CD14-positive monocyte (primary cell): Measurements from ENCODE around the gene ARID1B. TPM values are rescaled to one million over a fixed set of nuclear protein-coding genes. Genes with fewer than 3 reads are reported as not detected.

Experiments used
- DNase-seq, 3 donors: peaks; one replicate each; pipeline ENCODE4 v3.0.0-alpha.2; 2011 to 2022
- H2AFZ ChIP-seq: 2 replicates; pipeline ENCODE4 v1.6.0; 2012; ENCODE audit warnings: mild to moderate bottlenecking, low read depth, low read length, inconsistent platforms; ENCODE audit not compliant: insufficient read depth, poor library complexity, severe bottlenecking
- H3K27ac ChIP-seq, 2 donors: 1 replicate in 1 of 2; 2 replicates in 1 of 2; pipeline ENCODE4 v1.5.1; 2012 to 2013; ENCODE audit warnings: low read length in 2 of 2, control low read depth in 1 of 2, inconsistent platforms in 1 of 2, low read depth in 1 of 2, mild to moderate bottlenecking in 1 of 2
- H3K27me3 ChIP-seq, 2 donors: one replicate each; pipeline versions ENCODE4 v1.6.0 to v1.6.1; 2011 to 2013; ENCODE audit warnings: low read length in 2 of 2; ENCODE audit not compliant: control insufficient read depth in 2 of 2, insufficient read depth in 2 of 2
- H3K36me3 ChIP-seq, 2 donors: replicated peaks in 1 of 2; 1 replicate in 1 of 2; 2 replicates in 1 of 2; pipeline versions ENCODE4 v1.5.1 to v1.6.1; 2012 to 2013; ENCODE audit warnings: low read length in 2 of 2, control low read depth in 1 of 2, inconsistent platforms in 1 of 2, mild to moderate bottlenecking in 1 of 2; ENCODE audit not compliant: insufficient read depth in 2 of 2, control insufficient read depth in 1 of 2
- H3K4me1 ChIP-seq, 2 donors: 1 replicate in 1 of 2; 2 replicates in 1 of 2; pipeline versions ENCODE4 v1.5.1 to v1.6.1; 2012 to 2013; ENCODE audit warnings: low read length in 2 of 2, control low read depth in 1 of 2, inconsistent platforms in 1 of 2, mild to moderate bottlenecking in 1 of 2, moderate library complexity in 1 of 2; ENCODE audit not compliant: insufficient read depth in 2 of 2, control insufficient read depth in 1 of 2
- H3K4me2 ChIP-seq: replicated peaks from 2 replicates; pipeline ENCODE3; 2012; ENCODE audit warnings: low read length, moderate library complexity, mild to moderate bottlenecking; ENCODE audit not compliant: poor library complexity, severe bottlenecking; ENCODE audit errors: extremely low read depth
- H3K4me3 ChIP-seq, 3 experiments: fragments of 200-600 bp in 1 of 3; sonication (generic) in 1 of 3; replicated peaks in 1 of 3; 1 replicate in 2 of 3; 2 replicates in 1 of 3; pipeline ENCODE4 v1.5.1; 2011 to 2013; ENCODE audit warnings: low read length in 3 of 3, mild to moderate bottlenecking in 3 of 3, control low read depth in 2 of 3, low read depth in 2 of 3, inconsistent platforms in 1 of 3, moderate library complexity in 1 of 3
- H3K79me2 ChIP-seq: 2 replicates; pipeline ENCODE4 v1.6.0; 2012; ENCODE audit warnings: mild to moderate bottlenecking, control low read depth, inconsistent platforms, low read length, moderate library complexity; ENCODE audit not compliant: insufficient read depth
- H3K9ac ChIP-seq: 2 replicates; pipeline ENCODE4 v1.6.0; 2017; ENCODE audit warnings: low read length, mild to moderate bottlenecking; ENCODE audit not compliant: insufficient read depth, poor library complexity, severe bottlenecking
- H3K9me3 ChIP-seq, 2 donors: replicated peaks in 1 of 2; 1 replicate in 1 of 2; 2 replicates in 1 of 2; pipeline versions ENCODE4 v1.5.1 to v1.6.1; 2012 to 2013; ENCODE audit warnings: low read length in 2 of 2, control low read depth in 1 of 2; ENCODE audit not compliant: control insufficient read depth in 1 of 2, insufficient read depth in 1 of 2
- H4K20me1 ChIP-seq: 2 replicates; pipeline ENCODE4 v1.6.0; 2012; ENCODE audit warnings: mild to moderate bottlenecking, low read length, control low read depth, moderate library complexity; ENCODE audit not compliant: insufficient read depth
- H3K27ac Mint-ChIP-seq, 7 donors: one replicate each; pipeline ENCODE4 v1.8.0; 2020; ENCODE audit warnings: mild to moderate bottlenecking in 7 of 7, mixed read lengths in 7 of 7, moderate library complexity in 6 of 7, inconsistent platforms in 2 of 7
- H3K27me3 Mint-ChIP-seq, 3 donors: one replicate each; pipeline ENCODE4 v1.8.0; 2021 to 2022; ENCODE audit warnings: low read depth in 3 of 3, mild to moderate bottlenecking in 3 of 3, mixed read lengths in 3 of 3, moderate library complexity in 3 of 3, inconsistent platforms in 1 of 3
- H3K36me3 Mint-ChIP-seq, 2 donors: one replicate each; pipeline ENCODE4 v1.8.0; 2020; ENCODE audit warnings: mixed read lengths in 2 of 2, inconsistent platforms in 1 of 2, mild to moderate bottlenecking in 1 of 2
- H3K4me1 Mint-ChIP-seq: one replicate; pipeline ENCODE4 v1.8.0; 2020; ENCODE audit warnings: mild to moderate bottlenecking, mixed read lengths
- H3K4me3 Mint-ChIP-seq, 2 donors: one replicate each; pipeline ENCODE4 v1.8.0; 2020; ENCODE audit warnings: mild to moderate bottlenecking in 2 of 2, mixed read lengths in 2 of 2, moderate library complexity in 1 of 2
- H3K9me3 Mint-ChIP-seq, 7 donors: one replicate each; pipeline ENCODE4 v1.8.0; 2020 to 2022; ENCODE audit warnings: mixed read lengths in 7 of 7, mild to moderate bottlenecking in 6 of 7, moderate library complexity in 6 of 7, inconsistent platforms in 2 of 7
- WGBS: methylation state at CpG from one replicate; pipeline ENCODE4 v1.1.5; 2013; ENCODE audit warnings: missing lambda C conversion rate; ENCODE audit not compliant: insufficient coverage; 5-methylcytosine and 5-hydroxymethylcytosine counted together
- intact Hi-C, 2 donors: fragments of 100-400 bp; cut with micrococcal nuclease; formaldehyde crosslinking; loops; one replicate each; pipeline versions ENCODE4 v1.15.0 to v1.15.1; 2023
- polyA plus RNA-seq, 3 donors: library from polyadenylated mRNA; depleted of rRNA in 1 of 3; unstranded in 2 of 3; stranded (reverse) in 1 of 3; fragments of 300-500 nt in 2 of 3; fragments of >200 nt in 1 of 3; fragmentation: Illumina TruSeq in 2 of 3; gene quantifications; 1 replicate in 2 of 3; 2 replicates in 1 of 3; pipeline ENCODE4 v1.2.3, GENCODE V29; 2012 to 2021
- TF ChIP-seq, protein P1 (sequence below): fragments of 200-600 bp; IDR thresholded peaks from one replicate; pipeline ENCODE4 v1.8.0; 2022; ENCODE audit warnings: antibody characterized with exemption, mild to moderate bottlenecking

Gene ARID1B
- polyA plus RNA-seq, 3 donors: 3.2 to 22.1 (median 3.8) TPM

DNA sequence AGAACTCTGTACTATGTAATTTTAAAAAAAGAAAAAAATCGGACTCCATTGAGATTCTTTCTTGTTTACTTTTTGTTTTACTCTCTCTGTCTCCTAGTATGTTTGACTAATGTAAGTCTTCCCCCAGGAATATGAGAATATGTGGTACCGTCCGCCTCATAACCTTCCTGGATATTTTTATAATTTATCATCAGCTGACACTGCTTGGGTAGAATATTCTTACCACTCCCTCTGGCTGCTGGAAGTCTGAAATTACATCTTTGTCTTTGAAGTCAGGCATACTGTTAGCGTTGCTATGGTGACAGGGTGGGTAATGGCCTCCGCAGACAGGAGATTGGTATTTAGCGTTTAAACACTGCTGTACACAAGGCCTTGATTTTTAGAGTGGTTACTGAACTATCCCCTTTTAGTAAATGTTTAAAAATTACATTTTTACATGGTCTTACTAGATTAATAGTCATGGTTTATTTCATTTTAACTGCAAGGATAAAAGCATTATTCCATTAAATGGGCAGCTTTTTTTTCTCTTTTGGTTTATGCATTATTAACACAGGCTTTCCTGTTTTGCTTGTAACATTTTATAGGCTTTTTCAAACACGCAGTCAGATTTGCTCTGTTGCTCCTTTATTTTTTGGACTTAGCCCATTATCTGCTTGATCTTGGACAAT, 176.4 kb downstream of the ARID1B start:
- H3K4me3 ChIP-seq: no peak overlapping the region
- H3K9me3 Mint-ChIP-seq: peaks cover 0 to 3% (median 0%) of the 10 kb centered on the region in 7 donors
- intact Hi-C loops: no loop called here
- no peaks in the 10 kb centered on the region for H3K27me3 ChIP-seq
- H3K9ac ChIP-seq: no peak overlapping the region
- no peaks in the 10 kb centered on the region for H3K9me3 ChIP-seq
- H3K4me1 Mint-ChIP-seq: peaks cover 29% of the 10 kb centered on the region
- H3K27ac ChIP-seq: no peak overlapping the region
- H3K4me3 Mint-ChIP-seq: no peak overlapping the region
- DNase-seq: no peak
- H3K4me2 ChIP-seq: no peak overlapping the region
- H3K27me3 Mint-ChIP-seq: no peaks in the 10 kb centered on the region
- H3K79me2 ChIP-seq: peaks cover 91% of the 10 kb centered on the region
- H4K20me1 ChIP-seq: peaks cover 90% of the 10 kb centered on the region
- peak overlapping the region in 1 of 7 donors; percentile 3 for H3K27ac Mint-ChIP-seq
- H3K36me3 ChIP-seq: no peaks in the 10 kb centered on the region
- H3K4me1 ChIP-seq: no peaks in the 10 kb centered on the region
- no peak overlapping the region for H2AFZ ChIP-seq
- 100% methylated on average over 1 of the region's 7 CpGs for WGBS
- TF ChIP-seq, protein P1, sequence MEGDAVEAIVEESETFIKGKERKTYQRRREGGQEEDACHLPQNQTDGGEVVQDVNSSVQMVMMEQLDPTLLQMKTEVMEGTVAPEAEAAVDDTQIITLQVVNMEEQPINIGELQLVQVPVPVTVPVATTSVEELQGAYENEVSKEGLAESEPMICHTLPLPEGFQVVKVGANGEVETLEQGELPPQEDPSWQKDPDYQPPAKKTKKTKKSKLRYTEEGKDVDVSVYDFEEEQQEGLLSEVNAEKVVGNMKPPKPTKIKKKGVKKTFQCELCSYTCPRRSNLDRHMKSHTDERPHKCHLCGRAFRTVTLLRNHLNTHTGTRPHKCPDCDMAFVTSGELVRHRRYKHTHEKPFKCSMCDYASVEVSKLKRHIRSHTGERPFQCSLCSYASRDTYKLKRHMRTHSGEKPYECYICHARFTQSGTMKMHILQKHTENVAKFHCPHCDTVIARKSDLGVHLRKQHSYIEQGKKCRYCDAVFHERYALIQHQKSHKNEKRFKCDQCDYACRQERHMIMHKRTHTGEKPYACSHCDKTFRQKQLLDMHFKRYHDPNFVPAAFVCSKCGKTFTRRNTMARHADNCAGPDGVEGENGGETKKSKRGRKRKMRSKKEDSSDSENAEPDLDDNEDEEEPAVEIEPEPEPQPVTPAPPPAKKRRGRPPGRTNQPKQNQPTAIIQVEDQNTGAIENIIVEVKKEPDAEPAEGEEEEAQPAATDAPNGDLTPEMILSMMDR: no peak
- H3K36me3 Mint-ChIP-seq: no peaks in the 10 kb centered on the region

DNA sequence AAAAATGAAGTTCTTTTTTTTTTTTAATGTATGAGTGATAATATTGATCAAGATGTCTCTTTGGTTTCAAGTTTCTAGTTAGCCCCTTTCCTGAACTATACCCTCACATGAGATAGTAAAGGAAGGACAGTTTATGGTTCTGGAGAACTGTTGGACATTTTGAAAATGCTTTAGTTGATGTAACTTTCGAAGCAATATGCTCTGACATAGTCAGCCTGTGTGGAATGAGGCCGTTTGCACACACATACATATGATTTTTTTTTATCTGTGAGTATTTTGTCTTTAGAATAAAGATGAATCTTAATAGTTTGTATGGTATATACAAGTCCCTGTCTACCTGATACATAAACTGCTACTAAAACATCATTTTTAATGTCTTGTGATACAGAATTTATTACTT, 177.0 kb downstream of the ARID1B start:
- peaks cover 91% of the 10 kb centered on the region for H3K79me2 ChIP-seq
- WGBS: no CpG with 5 or more reads among the region's 2 CpGs
- peaks cover 90% of the 10 kb centered on the region for H4K20me1 ChIP-seq
- Mint-ChIP-seq H3K9me3 (peaks cover 0 to 3% (median 0%) of the 10 kb centered on the region in 7 donors), H3K27me3 (no peaks in the 10 kb centered on the region), H3K4me3 (no peak overlapping the region), H3K36me3 (no peaks in the 10 kb centered on the region), H3K4me1 (peaks cover 29% of the 10 kb centered on the region), H3K27ac (no peak overlapping the region)
- TF ChIP-seq, protein P1: no peak
- no peak for DNase-seq
- H3K4me2 ChIP-seq: no peak overlapping the region
- H2AFZ ChIP-seq: no peak overlapping the region
- intact Hi-C loops: no loop called here
- no peak overlapping the region for H3K4me3 ChIP-seq
- no peaks in the 10 kb centered on the region for H3K9me3 ChIP-seq
- no peaks in the 10 kb centered on the region for H3K36me3 ChIP-seq
- H3K4me1 ChIP-seq: no peaks in the 10 kb centered on the region
- H3K27me3 ChIP-seq: no peaks in the 10 kb centered on the region
- no peak overlapping the region for H3K9ac ChIP-seq
- no peak overlapping the region for H3K27ac ChIP-seq
